Thyroid gland (tissue), 4 donors: Measurements from ENCODE around the gene RRP9. TPM values are rescaled to one million over a fixed set of nuclear protein-coding genes. Genes with fewer than 3 reads are reported as not detected.
"Not testable (repeated sequence)": the region's sequence is repeated elsewhere in the genome, so short reads cannot be mapped to it uniquely, and the experiment has no call there.

Experiments used
- DNase-seq, 2 donors: peaks; one replicate each; pipeline ENCODE4 v3.0.0-alpha.2; 2019
- H3K27ac ChIP-seq, 3 donors: fragments of 200-600 bp; sonication (generic); 1 replicate in 2 of 3; 2 replicates in 1 of 3; pipeline ENCODE4 v1.5.1; 2016 to 2019; ENCODE audit warnings: mild to moderate bottlenecking in 1 of 3, moderate library complexity in 1 of 3
- H3K27me3 ChIP-seq: fragments of 200-600 bp; sonication (generic); one replicate; pipeline ENCODE4 v1.5.1; 2019
- H3K36me3 ChIP-seq, 2 donors: fragments of 200-600 bp; sonication (generic); one replicate each; pipeline ENCODE4 v1.5.1; 2016 to 2019
- H3K4me1 ChIP-seq, 2 donors: fragments of 200-600 bp; sonication (generic); one replicate each; pipeline ENCODE4 v1.5.1; 2017 to 2019
- H3K4me3 ChIP-seq, 3 donors: fragments of 200-600 bp; sonication (generic); replicated peaks in 1 of 3; 1 replicate in 2 of 3; 2 replicates in 1 of 3; pipeline ENCODE4 v1.5.1; 2016; ENCODE audit warnings: mild to moderate bottlenecking in 1 of 3
- H3K9me3 ChIP-seq: fragments of 200-600 bp; sonication (generic); one replicate; pipeline ENCODE4 v1.5.1; 2017
- POLR2A ChIP-seq, 2 donors: fragments of 450-650 bp; IDR thresholded peaks; one replicate each; pipeline ENCODE4 v1.6.1; 2017; ENCODE audit warnings: antibody characterized with exemption in 2 of 2, mild to moderate bottlenecking in 2 of 2, moderate library complexity in 1 of 2
- WGBS, 2 donors: methylation state at CpG; one replicate each; pipeline ENCODE4 v1.1.5; 2017; 5-methylcytosine and 5-hydroxymethylcytosine counted together
- intact Hi-C: fragments of 100-400 bp; cut with DNase I; formaldehyde crosslinking; loops from one replicate; pipeline ENCODE4 v1.15.1; 2023
- total RNA-seq, 4 donors: library from RNA; depleted of rRNA; stranded (reverse); fragments of >200 nt; gene quantifications; one replicate each; pipeline ENCODE4 v1.2.3, GENCODE V29; 2016
- TF ChIP-seq, protein P1 (sequence below), 6 experiments: fragments of 200-600 bp in 3 of 6; fragments of 450-650 bp in 3 of 6; sonication (generic) in 3 of 6; IDR thresholded peaks; one replicate each; pipeline ENCODE4 v1.5.1; 2016 to 2019; ENCODE audit warnings: antibody characterized with exemption in 6 of 6, mild to moderate bottlenecking in 2 of 6, inconsistent platforms in 1 of 6, moderate library complexity in 1 of 6

The RRP9 gene
- total RNA-seq, 4 donors from 2014 or later: 7.3 to 14.4 (median 11.9) TPM

DNA sequence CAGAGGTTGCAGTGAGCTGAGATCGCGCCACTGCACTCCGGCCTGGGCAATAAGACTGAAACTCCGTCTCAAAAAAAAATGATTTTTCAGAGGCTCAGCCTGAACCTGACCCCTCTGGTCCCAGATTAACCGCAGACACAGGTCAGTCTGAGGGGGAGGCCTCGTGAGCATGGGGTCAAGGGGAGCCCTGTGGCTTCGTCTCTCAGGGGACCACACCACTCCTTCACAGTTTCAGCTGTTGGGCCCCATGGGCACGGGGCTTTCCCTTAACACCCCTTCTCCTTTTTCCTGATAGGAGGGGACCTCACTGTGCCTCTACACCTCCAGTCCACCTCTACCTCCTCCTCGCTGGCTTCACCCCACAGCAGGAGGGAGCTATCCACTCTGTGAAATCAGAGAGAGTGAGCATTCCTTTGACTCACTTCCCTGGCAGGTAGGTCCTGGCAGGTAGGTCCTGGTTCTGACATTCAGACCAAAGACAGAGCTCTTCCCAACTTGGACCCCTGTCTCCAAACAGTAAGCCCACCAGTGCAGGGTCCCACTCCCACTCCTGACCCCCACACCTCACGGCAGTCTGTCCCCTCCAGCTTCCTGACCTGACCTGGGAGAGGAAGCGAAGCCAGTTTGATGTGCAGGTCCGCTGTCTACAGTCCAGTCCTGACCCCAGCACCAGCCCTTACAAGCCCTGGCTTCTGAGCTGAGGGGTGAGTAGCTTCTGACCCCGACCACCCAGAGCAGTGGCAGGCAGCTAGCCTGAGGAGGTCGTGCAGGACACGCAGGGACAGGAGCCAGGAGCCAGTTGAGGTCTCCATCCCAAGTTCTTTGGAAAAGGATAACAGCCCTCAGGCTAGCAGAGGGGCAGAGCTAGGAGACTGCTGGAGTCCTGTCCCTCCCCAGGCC is 9.0 kb downstream of the RRP9 start:
- no peak for DNase-seq
- 93 to 97% methylated on average over 10 to 15 of the region's 15 CpGs for WGBS, 2 donors
- Histone ChIP-seq H3K27ac (no peak overlapping the region), H3K9me3 (no peaks in the 10 kb centered on the region), H3K36me3 (peaks cover 36 to 42% of the 10 kb centered on the region in 2 donors), H3K27me3 (no peaks in the 10 kb centered on the region), H3K4me1 (no peaks in the 10 kb centered on the region), H3K4me3 (no peak overlapping the region)
- TF ChIP-seq, protein P1, sequence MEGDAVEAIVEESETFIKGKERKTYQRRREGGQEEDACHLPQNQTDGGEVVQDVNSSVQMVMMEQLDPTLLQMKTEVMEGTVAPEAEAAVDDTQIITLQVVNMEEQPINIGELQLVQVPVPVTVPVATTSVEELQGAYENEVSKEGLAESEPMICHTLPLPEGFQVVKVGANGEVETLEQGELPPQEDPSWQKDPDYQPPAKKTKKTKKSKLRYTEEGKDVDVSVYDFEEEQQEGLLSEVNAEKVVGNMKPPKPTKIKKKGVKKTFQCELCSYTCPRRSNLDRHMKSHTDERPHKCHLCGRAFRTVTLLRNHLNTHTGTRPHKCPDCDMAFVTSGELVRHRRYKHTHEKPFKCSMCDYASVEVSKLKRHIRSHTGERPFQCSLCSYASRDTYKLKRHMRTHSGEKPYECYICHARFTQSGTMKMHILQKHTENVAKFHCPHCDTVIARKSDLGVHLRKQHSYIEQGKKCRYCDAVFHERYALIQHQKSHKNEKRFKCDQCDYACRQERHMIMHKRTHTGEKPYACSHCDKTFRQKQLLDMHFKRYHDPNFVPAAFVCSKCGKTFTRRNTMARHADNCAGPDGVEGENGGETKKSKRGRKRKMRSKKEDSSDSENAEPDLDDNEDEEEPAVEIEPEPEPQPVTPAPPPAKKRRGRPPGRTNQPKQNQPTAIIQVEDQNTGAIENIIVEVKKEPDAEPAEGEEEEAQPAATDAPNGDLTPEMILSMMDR (IDR thresholded peaks at IDR 0.05): no peak
- no peak for TF ChIP-seq POLR2A (IDR thresholded peaks at IDR 0.05)
- intact Hi-C loops: no loop called here

DNA sequence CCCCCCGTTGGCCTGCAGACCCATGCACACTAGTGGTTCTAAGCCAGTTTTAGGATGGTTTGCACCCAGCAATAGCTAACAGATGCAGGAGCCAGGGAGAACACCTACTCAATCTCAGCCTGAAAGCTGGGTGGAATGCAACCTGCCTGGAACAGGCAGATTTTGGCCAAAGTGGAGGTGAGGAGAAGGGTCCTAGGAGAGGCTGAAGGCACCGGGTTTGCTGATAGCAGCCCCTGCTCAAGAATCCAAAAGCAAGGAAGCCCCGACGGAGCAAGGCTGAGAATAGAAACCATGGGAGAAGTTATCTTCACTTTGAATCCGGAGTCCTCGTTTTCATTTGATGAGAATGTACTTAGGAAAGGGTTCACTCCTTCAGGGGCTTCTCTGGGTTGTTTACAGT is 9.9 kb downstream of the RRP9 start:
- H3K27ac ChIP-seq: no peak overlapping the region
- intact Hi-C loops: no loop called here
- no peaks in the 10 kb centered on the region for H3K4me1 ChIP-seq
- H3K9me3 ChIP-seq: no peaks in the 10 kb centered on the region
- no peaks in the 10 kb centered on the region for H3K27me3 ChIP-seq
- no peak overlapping the region for H3K4me3 ChIP-seq
- TF ChIP-seq, protein P1 (IDR thresholded peaks at IDR 0.05): no peak
- no peak for TF ChIP-seq POLR2A (IDR thresholded peaks at IDR 0.05)
- no peak for DNase-seq
- peaks cover 32% of the 10 kb centered on the region in 2 donors for H3K36me3 ChIP-seq
- 83 to 97% methylated on average over 6 of the region's 6 CpGs for WGBS, 2 donors

DNA sequence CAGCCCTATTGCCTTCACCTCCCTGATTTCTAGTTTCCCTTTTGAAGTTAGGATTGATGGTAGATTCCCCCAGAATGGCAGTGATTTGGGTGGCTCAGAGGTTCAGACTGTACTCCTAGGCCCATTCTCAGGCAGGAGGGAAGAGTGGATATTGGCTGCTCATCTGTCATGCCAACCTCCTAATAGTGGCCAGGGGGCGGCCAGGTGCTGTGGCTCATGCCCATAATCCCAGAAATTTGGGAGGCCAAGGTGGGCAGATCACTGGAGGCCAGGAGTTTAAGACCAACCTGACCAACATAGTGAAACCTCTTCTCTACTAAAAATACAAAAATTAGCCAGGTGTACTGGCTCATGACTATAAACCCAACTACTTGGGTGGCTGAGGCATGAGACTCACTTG is 11.3 kb downstream of the RRP9 start:
- intact Hi-C loops: no loop called here
- DNase-seq: no peak
- WGBS, 2 donors: 91 to 100% methylated on average over 1 of the region's 1 CpG
- Histone ChIP-seq H3K9me3 (no peaks in the 10 kb centered on the region), H3K4me1 (no peaks in the 10 kb centered on the region), H3K4me3 (no peak overlapping the region), H3K36me3 (peaks cover 21% of the 10 kb centered on the region in 2 donors), H3K27ac (no peak overlapping the region), H3K27me3 (no peaks in the 10 kb centered on the region)
- TF ChIP-seq POLR2A (IDR thresholded peaks at IDR 0.05): no peak
- TF ChIP-seq, protein P1 (IDR thresholded peaks at IDR 0.05): no peak

DNA sequence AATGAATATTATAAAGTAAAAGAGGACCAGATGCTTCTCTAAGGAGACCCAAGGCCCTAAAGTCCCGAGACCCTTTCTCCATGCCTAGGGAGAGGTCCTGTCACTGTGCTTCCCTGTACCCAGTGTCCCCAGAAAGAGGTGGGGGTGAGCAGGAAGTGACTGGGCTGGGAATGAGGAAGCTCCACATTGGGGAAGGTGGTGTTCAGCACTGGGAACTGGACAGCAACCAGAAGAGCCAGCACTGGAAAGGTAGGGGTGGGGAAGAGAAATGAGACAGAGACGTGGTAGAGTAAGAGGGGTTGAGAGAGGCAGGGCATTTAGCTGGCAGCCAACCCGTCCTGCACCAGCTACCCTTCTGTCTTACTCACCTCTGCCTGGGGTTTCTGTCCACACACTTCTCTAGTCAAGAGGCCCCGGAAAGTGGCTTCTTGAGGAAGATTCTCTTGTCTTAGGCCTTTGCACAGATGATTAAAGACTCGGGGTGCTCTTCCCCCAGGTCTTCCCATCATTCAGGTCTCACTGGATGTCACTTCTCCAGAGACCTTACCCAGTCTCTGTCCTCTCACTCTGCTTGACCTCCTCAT is 12.2 kb downstream of the RRP9 start:
- DNase-seq: no peak
- H3K4me3 ChIP-seq: no peak overlapping the region
- peaks cover 13 to 15% of the 10 kb centered on the region in 2 donors for H3K36me3 ChIP-seq
- intact Hi-C loops: no loop called here
- 74 to 76% methylated on average over 5 of the region's 5 CpGs for WGBS, 2 donors
- no peaks in the 10 kb centered on the region for H3K27me3 ChIP-seq
- H3K4me1 ChIP-seq: no peaks in the 10 kb centered on the region
- no peak overlapping the region for H3K27ac ChIP-seq
- no peaks in the 10 kb centered on the region for H3K9me3 ChIP-seq
- TF ChIP-seq, protein P1 (IDR thresholded peaks at IDR 0.05): no peak
- no peak for TF ChIP-seq POLR2A (IDR thresholded peaks at IDR 0.05)

DNA sequence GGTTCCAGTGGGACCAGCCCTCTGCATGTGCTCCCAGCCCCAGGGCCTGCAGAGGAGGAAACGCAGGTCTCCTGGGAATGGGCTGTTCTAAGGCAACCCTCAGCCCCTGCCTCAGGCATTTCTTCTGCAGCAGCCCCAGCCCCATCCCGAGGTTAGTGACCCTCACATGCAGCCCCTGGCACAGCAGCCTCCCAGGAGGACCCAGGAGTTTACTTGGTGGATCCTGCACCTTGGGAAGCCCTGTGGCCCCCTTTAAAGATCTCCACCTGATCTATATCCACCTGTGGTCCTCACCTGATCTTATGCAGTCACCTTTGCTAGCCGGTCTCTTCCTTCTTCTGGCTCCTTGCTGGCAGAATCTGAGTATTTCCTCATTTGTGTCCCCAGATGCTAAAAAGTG is 12.7 kb downstream of the RRP9 start:
- H3K4me1 ChIP-seq, H3K4me3 ChIP-seq, H3K27me3 ChIP-seq, DNase-seq, intact Hi-C loops, H3K27ac ChIP-seq, H3K36me3 ChIP-seq, H3K9me3 ChIP-seq: not testable (repeated sequence)
- 75 to 88% methylated on average over 2 to 3 of the region's 3 CpGs for WGBS, 2 donors
